AG09319 (cell line): ENCODE measurements around the gene CEACAM1.

Experiments used
- DNase-seq: peaks from one replicate; pipeline ENCODE4 v3.0.0-alpha.2; 2010; ENCODE audit warnings: low read depth; ENCODE audit errors: extremely low read depth
- TF ChIP-seq, protein P1 (sequence below): IDR thresholded peaks from 2 replicates; pipeline ENCODE4 v1.5.1; 2011; ENCODE audit warnings: low read depth, mild to moderate bottlenecking, inconsistent platforms, low read length, moderate library complexity

Gene CEACAM1

DNA sequence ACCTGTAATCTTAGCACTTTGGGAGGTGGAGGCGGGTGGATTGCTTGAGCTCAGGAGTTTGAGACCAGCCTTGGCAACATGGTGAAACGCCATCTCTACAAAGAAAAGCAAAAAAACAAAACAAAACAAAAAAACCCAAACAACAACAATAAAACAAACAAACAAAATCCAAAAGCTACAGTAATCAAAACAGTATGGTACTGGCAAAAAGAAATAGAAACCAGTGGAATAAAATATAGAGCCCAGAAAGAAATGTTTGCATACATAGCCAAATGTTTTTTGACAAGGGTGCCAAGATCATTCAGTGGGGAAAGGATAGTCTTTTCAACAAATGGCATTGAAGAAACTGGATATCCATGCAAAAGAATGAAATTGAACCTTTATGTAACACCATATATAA is 11.5 kb downstream of the CEACAM1 start:
- no peak for DNase-seq
- TF ChIP-seq, protein P1, sequence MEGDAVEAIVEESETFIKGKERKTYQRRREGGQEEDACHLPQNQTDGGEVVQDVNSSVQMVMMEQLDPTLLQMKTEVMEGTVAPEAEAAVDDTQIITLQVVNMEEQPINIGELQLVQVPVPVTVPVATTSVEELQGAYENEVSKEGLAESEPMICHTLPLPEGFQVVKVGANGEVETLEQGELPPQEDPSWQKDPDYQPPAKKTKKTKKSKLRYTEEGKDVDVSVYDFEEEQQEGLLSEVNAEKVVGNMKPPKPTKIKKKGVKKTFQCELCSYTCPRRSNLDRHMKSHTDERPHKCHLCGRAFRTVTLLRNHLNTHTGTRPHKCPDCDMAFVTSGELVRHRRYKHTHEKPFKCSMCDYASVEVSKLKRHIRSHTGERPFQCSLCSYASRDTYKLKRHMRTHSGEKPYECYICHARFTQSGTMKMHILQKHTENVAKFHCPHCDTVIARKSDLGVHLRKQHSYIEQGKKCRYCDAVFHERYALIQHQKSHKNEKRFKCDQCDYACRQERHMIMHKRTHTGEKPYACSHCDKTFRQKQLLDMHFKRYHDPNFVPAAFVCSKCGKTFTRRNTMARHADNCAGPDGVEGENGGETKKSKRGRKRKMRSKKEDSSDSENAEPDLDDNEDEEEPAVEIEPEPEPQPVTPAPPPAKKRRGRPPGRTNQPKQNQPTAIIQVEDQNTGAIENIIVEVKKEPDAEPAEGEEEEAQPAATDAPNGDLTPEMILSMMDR: no peak

DNA sequence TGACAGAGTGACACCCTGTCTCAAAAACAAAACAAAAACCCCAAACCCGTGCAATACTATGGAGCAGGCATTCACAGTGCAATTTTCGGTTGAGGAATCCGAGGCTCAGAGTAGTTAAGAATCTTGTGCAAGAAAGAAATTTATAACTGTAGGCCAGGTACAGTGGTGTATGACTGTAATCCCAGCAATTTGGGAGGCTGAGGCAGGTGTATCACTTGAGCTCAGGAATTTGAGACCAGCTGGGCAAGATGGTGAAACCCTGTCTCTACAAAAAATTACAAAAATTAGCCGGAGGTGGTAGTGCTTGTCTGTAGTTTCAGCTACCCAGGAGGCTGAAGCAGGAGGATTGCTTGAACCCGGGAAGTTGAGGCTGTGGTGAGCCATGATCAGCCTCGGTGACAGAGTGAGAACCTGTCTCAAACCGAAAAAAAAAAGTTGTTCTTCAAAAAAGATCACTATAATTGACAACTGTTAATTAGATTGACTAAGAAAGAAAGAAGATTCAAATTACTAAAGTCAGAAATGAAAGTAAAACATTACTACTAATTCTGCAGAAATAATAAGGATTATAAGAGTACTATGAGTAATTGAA is 12.9 kb downstream of the CEACAM1 start:
- DNase-seq: no peak
- TF ChIP-seq, protein P1: no peak

DNA sequence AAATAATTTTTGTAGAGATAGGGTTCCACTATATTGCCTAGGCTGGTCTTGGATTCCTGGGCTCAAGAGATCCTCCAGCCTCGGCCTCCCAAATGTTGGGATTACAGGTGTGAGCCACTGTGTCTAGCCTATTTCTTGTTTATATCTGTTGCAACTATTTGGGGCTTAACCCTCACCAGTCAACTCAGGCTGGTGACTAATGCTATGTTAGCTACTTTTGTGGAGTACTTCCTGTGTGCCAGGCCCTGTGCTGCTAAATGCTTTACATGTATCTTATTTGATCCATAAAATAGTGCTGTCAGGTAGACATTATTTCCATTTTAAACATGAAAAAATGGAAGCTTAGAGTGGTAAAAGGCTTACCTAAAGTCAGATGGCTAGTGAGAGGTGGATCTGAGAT is 13.8 kb downstream of the CEACAM1 start:
- DNase-seq: no peak
- TF ChIP-seq, protein P1: no peak

DNA sequence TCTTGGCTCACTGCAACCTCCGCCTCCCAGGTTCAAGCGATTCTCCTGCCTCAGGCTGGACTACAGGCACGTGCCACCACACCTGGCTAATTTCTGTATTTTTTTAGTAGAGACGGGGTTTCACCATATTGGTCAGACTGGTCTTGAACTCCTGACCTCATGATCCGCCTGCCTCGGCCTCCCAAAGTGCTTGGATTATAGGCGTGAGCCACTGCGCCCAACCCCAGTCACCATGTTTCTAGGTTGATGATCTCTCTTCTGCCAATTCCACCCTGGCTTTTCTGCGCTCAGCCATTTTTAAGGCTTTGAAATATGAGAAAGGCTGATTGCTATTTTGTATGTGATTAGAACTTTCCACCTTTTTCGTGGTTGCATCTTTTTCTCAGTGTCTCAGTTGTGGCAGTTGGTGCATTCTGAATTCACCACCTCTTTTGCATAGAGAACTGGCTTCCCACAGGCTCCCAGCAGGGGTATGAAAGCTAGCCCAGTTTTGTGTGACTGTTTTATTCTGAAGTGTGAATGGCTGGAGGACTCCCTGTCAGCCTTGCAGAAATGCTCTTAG is 15.5 kb downstream of the CEACAM1 start:
- TF ChIP-seq, protein P1: no peak
- no peak for DNase-seq

DNA sequence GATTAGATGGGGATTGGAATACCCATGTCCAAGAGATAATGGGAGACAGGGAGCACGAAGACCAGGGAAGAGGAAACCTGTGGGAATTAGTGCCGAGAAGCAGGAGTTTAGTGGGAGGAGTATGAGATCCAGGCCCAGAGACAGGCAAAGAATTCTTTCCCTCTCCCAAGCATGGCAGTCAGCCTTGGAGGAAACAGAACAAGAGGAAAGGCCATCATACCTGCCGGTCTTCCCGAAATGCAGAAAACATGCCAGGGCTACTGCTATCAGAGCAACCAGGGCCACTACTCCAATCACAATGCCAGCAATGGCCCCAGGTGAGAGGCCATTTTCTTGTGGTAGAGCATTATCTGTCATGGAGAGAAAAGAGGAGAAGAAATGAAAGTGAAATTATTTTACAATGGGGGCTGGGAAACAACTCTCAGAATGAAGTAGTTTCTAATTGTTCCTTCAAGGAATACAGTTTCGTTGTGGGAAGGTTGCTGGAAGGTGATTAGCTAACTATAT is 16.1 kb downstream of the CEACAM1 start:
- TF ChIP-seq, protein P1: no peak
- no peak for DNase-seq

DNA sequence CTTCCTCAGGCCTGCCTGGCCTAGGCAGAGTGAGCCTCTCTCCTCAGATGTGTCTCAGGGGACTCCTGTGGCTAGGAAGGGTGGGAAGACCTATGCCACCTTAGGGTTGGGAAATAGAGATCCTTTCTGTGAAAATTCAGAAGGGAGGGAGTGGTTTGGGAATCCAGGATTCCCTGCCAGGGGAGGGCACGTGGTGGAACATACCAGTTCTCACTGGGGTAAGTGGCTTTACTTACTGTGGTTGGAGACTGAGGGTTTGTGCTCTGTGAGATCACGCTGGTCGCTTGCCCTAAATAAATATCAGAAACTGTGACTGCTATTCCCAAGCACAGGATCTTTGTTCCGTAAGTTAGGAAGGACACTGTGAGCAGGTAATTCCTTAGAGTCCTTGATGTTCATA is 16.9 kb downstream of the CEACAM1 start:
- TF ChIP-seq, protein P1: no peak
- DNase-seq: no peak

DNA sequence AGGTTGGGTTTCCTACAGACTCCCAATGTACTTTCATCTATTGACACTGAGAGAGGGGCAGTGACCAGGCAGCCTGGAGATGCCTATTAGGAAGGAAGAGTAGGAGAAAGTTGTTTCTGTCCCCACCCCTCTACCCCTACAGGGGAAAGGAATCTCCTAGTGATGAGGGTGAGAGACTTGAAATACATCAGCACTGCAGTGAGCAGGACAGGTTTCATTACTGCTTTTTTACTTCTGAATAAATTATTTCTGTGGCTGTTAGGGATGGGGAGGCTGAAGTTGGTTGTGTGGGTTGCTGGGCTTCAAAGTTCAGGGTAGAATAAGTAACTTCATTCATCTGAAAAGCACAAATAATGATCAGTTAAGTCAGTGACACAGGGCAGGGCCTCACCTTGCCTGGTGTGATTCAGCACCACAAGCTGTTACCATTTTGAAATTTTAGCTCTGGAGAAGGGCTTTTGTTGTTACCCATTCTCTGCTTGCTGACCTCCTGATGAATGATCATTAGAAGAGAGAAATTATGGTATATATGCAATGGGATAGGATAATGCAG is 19.3 kb downstream of the CEACAM1 start:
- TF ChIP-seq, protein P1: no peak
- DNase-seq: no peak
